ENCODE data around the gene NANOS2.
A peak's percentile ranks its signal among the peaks of the same experiment; 100 is the strongest.

Gene NANOS2

DNA sequence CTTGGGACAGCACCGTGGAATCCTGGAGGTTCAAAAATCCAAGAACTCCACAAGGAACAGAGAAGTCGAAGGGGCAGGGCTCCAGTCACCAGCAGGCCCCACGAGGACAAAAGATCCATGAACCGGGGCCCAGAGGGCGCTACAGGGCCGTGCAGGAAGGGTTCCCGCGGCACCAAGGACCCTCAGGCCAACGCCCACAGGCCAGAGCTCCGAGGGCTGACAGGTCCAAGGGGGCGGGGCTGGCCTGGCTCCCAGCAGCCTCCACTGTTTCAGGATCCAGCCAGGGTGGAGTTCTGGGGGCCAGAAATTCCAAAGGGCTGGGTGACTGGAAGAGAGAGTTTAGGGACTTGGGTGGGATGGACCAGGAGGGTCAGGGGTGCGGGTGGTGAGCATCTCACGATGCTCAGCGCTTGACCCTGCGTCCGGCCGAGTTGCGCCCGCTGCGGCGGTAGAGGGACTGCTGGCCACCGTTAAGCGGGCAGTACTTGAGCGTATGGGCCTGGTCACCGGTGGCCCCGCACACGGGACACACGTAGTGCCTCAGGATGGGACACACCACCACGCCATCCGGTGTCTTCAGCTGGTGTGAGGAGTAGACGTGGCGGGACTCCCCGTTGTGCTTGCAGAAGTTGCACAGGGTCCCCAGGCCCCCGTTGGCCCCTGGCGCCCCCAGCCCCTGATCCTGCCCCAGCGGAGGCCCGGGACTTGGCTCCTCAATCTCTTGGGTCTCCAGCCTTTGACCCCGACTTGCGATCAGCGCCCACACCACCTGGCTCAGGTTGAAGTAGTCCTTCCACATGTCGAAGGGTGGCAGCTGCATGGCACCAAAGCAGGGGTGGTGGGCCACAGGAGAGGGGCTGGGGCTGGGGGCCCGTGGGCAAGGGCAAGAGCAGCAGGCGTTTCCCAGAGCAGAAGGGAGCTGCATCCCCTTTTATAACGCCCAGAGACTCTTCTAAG lies at the start of gene NANOS2:
Gene NANOS2 (minus strand): TSS at position 905 of the 957 bp plus-strand sequence. CDS start 85 bp downstream, at position 820.
- no peak for DNase-seq

DNA sequence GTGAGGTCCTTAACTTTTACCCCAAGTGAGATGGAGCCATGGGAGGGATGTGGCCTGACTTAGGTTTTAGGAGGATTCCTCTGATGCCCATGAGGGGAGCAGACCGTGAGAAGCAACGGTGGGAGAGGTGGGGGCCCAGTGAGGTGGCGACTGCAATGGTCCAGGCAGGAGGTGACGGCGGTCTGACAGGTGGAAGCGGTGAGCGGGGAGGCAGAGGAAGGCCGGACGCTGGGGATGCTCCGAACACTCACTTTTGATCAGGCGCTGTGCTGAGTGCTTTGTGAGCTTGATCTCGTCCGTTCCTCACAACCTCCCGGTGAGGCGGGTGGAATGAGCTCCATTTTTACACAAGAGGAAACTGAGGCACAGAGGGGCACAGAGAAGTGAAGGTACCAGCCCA lies 47.4 kb upstream of the NANOS2 start:
- no peak for DNase-seq

DNA sequence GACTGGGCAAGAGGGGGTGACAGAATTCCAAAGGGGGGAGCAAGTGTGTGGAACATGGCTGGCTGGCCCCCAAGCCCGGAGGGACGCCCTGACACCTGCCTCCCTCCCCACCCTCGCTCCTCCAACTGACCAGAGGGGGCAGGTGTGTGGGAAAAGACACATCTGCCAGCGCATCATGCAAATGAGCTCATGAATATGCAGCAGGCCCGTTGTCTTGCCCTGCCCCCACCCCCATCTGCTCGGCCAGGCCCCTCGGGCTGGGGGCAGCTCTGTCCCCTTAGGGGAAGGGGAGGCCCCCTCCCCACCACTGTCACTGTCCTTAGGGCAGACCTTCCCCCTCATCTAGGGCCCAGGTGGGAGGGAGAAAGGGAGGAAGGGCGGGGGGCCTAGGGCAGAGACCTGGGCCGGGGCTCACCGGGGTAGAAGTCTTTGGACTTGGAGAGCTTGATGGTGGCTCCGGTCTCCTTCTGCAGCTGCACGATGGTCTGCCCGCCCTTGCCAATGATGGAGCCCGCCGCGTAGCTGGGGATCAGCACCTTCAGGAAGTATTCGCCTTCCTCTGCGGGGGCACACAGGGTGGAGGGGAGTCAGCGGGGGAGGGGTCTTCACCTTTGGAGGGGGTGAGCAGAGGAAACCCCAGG lies 46.1 kb upstream of the NANOS2 start:
- DNase-seq = no peak

- no peak for DNase-seq
Measured at GRCh38 chr19:45959517-45960025, 45.0 kb upstream of the NANOS2 start.

- no peak for DNase-seq
Measured at GRCh38 chr19:45958769-45959516, 44.4 kb upstream of the NANOS2 start.

GRCh38 chr19:45958320-45958719 lies 43.7 kb upstream of the NANOS2 start:
- no peak for DNase-seq

DNA sequence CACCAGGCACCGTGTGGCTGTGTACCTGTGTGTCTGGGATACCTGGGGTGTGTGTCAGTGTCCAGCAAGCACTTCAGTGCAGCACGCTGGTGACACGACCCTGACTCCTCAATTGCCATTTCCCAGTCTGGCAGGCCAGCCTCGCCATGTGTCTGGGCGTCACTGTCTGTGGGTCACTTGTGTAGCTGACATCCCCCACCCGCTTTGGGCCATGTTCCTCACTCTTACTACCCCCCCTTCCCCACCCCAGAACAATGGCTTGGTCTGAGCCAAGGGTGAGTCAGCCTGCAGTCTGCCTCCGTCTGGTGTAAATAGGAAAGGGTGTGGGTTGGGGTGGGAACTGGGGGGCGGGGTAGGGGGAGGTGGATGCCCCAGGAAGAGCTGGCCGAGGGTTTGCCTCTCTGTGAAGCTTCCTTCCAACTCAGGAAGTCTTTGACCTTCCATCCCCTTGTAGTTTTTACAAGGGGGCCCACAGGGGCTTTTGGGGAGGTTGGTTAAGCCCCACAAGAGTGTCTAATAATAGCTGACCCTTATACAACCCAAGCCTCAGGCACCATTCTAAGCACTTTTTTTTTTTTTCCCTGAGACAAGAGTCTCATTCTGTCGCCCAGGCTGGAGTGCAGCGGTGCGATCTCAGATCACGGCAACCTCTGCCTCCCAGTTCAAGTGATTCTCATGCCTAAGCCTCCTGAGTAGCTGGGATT lies 41.5 kb upstream of the NANOS2 start:
- DNase-seq = peak; percentile 51

GRCh38 chr19:45954156-45954555 lies 39.6 kb upstream of the NANOS2 start:
- no peak for DNase-seq

DNA sequence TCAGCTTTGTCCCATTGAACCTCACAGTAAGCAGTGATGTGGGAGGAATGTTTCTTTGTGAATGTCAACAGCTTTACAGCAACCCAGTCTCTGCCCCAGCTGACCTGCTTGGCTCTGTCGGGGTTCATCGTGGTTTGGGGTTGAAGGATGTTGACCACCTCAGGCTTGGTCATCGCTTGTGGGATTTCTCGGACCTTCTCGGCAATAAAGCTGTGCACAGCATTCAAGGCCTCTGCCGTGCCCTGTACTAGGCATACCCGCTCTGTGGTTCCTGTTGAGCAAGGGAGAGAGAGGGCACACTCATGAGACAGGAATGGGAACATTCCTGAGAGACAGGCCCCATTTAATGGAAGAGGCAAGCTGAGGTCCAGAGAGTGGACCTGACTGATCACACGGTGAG lies 39.1 kb upstream of the NANOS2 start:
- no peak for DNase-seq

DNA sequence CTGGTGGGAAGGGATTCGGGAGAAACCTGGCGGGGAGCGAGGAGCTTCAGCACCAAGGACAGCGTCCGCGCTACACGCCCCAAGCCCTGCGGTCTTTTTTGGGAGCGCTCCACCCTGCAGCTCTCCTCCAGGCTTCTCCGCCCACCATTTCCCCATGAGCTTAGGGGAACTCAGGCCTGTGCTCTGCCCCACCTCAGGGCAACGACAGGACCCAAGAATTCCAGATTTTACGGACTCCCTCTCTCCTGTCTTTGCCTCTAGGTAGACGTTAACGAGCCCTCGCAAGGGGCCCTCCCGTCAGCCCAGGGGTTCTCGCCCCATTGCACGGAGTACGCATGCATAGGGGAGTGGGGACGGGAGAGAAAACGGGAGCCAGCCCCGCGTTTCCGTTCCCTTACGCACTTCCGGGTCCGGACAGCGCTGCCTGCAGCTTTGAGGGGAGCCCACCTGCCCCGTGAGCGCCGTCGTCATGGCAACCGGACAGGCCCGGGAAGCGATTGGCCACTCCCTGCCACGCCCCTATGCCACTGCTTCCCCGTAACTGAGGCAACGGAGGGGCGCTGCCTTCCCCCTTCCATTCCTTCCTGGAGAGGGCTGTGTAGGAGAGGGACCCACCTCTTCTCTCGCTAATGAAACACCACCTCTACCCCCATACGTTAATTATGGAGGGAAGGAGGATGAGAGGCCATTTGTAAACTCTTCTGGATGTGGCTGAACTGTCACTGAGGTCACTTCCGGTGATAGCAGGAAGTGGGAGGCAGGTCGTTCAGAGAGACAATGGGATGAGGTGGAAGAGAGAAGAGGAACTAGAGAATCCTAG lies 38.3 kb upstream of the NANOS2 start:
- DNase-seq = peak; percentile 70

GRCh38 chr19:45952341-45952685 lies 37.7 kb upstream of the NANOS2 start:
- DNase-seq = no peak

- no peak for DNase-seq
Measured at GRCh38 chr19:45947926-45948325, 33.3 kb upstream of the NANOS2 start.

DNA sequence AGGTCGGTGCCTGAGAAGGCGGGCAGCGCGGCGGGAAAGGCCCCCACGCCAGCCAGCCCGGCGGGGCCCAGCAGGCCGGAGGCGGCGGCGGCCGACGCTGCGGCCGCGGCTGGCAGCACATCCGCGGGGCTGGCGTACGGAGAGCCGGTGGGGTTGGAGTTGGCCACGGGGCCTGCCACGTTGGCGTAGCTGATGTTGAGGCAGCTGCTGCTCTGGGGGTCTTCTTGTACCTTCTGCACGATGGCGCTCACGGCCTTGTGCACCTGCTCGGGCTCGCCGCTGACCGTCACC lies 25.9 kb upstream of the NANOS2 start:
- DNase-seq = no peak

- DNase-seq = no peak
Measured at GRCh38 chr19:45939792-45940514, 25.4 kb upstream of the NANOS2 start.

DNA sequence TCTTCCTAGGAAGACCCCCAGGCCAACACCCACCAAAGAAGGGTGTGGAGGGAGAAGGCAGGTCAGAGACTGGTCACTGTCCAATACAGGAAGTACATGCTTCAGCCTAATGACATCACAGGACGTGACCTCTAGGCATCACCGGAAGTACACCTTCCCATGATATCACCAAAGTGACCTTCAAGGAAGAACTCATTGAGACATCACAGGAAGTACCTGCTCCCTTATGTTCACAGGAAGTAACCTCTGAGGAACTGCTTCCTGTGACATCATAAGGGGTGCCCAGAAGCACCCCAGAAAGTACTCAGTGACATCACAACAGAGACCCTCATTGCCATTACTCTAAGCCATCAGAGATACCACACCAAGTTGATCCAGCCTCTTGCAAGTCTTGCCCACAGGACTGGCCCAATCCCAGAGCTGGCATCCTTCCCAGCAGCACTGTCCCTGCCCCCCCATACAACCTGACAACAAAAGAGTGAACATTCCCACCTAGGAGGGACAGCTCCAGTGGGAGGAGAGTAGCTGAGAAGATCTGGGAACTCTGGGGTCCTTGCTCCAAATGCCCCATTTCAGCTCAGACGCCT lies 24.2 kb upstream of the NANOS2 start:
- no peak for DNase-seq

DNA sequence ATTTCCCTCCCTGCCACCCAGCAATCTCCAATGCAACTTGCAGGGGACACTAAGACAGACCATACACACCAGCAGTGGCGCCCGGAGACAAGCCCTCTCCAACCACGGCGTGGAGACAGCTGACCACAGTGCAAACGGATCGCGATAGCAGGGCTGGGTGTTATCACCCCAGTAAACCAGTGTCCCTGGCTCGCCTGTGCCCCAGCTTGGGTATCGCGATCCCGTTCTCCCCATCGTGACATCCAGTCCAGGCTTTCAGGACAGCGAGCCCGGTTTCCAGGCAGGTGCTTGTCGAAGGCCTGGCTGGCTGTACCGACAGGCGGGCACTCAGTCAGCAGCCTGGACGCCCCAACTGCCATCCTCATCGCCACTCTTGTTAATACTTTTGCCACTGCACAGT lies 20.7 kb upstream of the NANOS2 start:
- no peak for DNase-seq

GRCh38 chr19:45934551-45935230 lies 20.1 kb upstream of the NANOS2 start:
- DNase-seq = no peak

DNA sequence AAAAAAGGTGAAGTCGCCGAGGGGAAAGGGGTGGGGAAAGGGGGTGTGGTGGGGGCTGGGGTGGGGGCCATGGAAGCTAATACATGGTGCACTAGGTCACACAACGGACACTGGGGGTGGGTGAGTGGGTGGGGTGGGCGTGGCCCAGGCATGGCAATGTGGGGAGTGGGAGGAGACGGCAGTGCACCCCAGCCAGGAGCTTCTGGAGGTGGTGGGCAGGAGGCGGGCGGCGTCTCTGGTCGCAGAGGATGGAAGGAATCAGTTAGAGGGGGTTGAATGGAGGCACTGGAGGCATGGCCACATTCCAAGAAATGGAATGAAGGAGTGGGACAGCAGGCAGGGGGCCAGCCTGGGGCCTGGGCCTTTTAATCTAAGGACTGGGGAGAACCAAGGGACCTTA lies 19.2 kb upstream of the NANOS2 start:
- DNase-seq = no peak

DNA sequence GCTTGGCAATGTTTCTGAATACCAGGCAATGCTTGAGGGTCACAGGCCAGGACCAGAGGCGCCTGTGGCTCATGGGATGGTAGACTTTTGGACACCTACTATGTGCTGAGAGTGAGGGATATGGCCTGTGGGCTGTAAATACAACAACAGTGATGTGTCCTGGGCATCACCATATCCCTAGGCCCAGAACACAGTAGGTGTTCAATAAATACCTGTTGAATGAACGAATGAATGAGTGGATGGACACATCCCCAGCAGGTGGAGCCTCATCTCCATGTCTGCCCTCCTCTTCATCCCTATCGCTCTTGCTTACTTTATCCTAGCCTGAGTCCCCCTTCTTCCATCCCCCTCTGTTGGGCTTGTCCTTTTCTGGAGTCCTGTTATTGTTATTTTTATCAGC lies 16.5 kb upstream of the NANOS2 start:
- DNase-seq = no peak

DNA sequence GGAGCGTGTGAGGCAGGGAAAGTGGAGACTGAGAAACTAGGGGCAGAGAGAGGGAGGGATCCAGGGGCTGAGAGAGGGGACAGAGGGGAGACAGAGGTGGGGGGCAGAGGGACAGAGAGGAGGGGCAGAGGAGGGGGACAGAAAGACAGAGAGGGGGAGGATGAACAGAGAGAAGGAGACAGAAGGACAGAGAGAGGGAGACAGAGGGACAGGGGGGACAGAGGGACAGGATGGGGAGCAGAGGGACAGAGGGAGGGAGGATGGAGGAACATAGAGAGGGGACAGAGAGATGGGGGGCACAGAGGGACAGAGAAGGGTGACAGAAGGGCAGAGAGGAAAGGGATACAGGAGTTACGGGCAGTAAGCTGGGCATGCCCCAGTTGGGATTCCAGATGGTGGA lies 14.7 kb upstream of the NANOS2 start:
- no peak for DNase-seq
